HL-60 (cell line): Measurements from ENCODE around the gene RAB39A.

Experiments
- CTCF ChIP-seq: IDR thresholded peaks from one replicate; pipeline ENCODE4 v1.5.1; 2011; ENCODE audit warnings: low read length, control low read depth, inconsistent platforms; ENCODE audit not compliant: insufficient read depth
- GABPA ChIP-seq: IDR thresholded peaks from 2 replicates; pipeline ENCODE4 v1.6.1; 2012; ENCODE audit warnings: low read depth
- POLR2AphosphoS5 ChIP-seq: IDR thresholded peaks from 2 replicates; pipeline ENCODE4 v1.6.1; 2012; ENCODE audit warnings: low read depth
- REST ChIP-seq: IDR thresholded peaks from 2 replicates; pipeline ENCODE4 v1.6.1; 2012; ENCODE audit warnings: low read depth; ENCODE audit not compliant: insufficient replicate concordance
- SPI1 ChIP-seq: IDR thresholded peaks from 2 replicates; pipeline ENCODE4 v1.6.1; 2012; ENCODE audit warnings: low read depth, mild to moderate bottlenecking, borderline replicate concordance

- TF ChIP-seq CTCF (no peak), POLR2AphosphoS5 (no peak), GABPA (no peak), SPI1 (no peak), REST (no peak)
These were observed 19.7 kb downstream of the RAB39A start for GRCh38 chr11:107947904-107948303.
